T-helper 17 cell (primary cell): ENCODE results near the gene AMHR2. TPM values are rescaled to one million over a fixed set of nuclear protein-coding genes. Genes with fewer than 3 reads are reported as not detected.

Source experiments
- ATAC-seq: fragments of 150-1000 bp; cut with Tn5 transposase; 2 replicates; pipeline ENCODE4 v1.10.0; 2021; ENCODE audit warnings: mild to moderate bottlenecking, moderate library complexity
- DNase-seq, 3 donors: peaks; one replicate each; pipeline versions ENCODE4 v3.0.0 to v3.0.0-alpha.2; 2020 to 2021
- H3K9me3 ChIP-seq: one replicate; pipeline ENCODE4 v1.7.0; 2013; ENCODE audit warnings: low read length, mild to moderate bottlenecking; ENCODE audit not compliant: control insufficient read depth, poor library complexity, severe bottlenecking
- H3K27ac Mint-ChIP-seq: one replicate; pipeline ENCODE4 v1.8.0; 2022; ENCODE audit warnings: mild to moderate bottlenecking, moderate library complexity, mixed read lengths
- H3K27me3 Mint-ChIP-seq: one replicate; pipeline ENCODE4 v1.8.0; 2022; ENCODE audit warnings: mixed read lengths
- H3K36me3 Mint-ChIP-seq: one replicate; pipeline ENCODE4 v1.8.0; 2022; ENCODE audit warnings: low read depth, mixed read lengths
- H3K4me1 Mint-ChIP-seq: one replicate; pipeline ENCODE4 v1.8.0; 2022; ENCODE audit warnings: mild to moderate bottlenecking, mixed read lengths
- H3K4me3 Mint-ChIP-seq: one replicate; pipeline ENCODE4 v1.8.0; 2022; ENCODE audit warnings: mild to moderate bottlenecking, moderate library complexity, mixed read lengths
- total RNA-seq, 4 donors: library from RNA in 2 of 4; stranded (reverse) in 2 of 4; gene quantifications; one replicate each; pipeline ENCODE4 v1.2.3 and lab custom pipeline; 2022 to 2026

Gene AMHR2
- total RNA-seq, 2 donors from 2014 or later: not detected

GRCh38 chr12:53451661-53452158 lies 28.1 kb downstream of the AMHR2 start, which contains the start of gene PCBP2:
PCBP2 (plus strand) TSS chr12:53452102; CDS start chr12:53454801, 2,699 bp downstream.
- Mint-ChIP-seq H3K4me3 (peak within 1 kb of the TSS; percentile 97), H3K27me3 (no peaks in the 10 kb centered on the region), H3K27ac (peak within 1 kb of the TSS; percentile 93), H3K36me3 (peaks cover 4% of the 10 kb centered on the region), H3K4me1 (peaks cover 30% of the 10 kb centered on the region)
- no peaks in the 10 kb centered on the region for H3K9me3 ChIP-seq
- ATAC-seq (peak; percentile 94), DNase-seq (peak; percentile 93 to 96 (median 94))

DNA sequence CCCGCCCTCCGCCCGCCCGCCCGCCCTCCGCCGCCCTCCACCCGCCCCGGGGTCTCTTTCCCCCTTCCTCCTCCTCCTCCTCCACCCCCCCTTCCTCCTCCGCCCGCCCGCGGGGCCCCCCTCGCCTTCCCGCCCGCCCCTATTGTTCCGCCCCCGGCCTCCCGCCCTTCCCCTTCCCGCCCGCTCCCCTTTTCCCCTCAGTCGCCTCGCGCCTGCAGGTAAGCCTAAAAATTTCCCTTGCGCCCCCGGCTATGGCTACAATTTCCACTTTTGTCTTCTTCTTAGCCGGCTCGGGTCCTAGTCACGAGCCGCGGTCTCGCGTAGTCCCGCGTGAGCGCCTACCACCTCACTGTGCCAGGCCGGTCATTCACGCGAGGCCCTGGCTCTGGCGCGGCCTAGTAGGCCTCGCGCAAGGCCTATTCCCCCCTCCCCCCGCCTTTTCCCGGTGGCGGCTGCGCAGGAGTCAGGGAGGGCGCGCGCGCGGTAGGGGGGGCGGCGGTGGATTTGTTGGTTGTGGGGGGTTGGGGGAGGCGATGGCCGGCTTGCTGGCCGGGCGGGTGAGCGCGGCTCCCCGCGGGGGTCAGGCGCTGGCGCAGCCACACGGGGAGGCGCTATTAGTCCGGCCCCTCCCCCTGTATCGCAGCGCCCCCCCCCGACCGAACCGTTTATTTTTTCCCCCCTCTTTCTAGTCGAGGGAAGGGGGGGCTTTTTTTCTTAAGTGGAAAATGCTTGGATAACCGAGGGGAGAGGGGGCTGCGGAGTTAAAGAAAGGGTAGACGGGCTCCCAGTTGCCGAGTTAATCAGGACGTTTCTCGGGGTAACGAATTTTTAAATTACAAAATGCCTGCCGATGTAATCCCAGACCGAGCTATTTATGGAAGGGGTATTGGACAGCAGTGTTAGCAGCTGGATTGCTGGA lies 28.8 kb downstream of the AMHR2 start:
- ATAC-seq (peak; percentile 44), DNase-seq (peak; percentile 61 to 67 (median 64))
- Mint-ChIP-seq H3K27ac (peak overlapping the region; percentile 93), H3K36me3 (peaks cover 4% of the 10 kb centered on the region), H3K4me3 (peak overlapping the region; percentile 97), H3K4me1 (peaks cover 30% of the 10 kb centered on the region), H3K27me3 (no peaks in the 10 kb centered on the region)
- H3K9me3 ChIP-seq: no peaks in the 10 kb centered on the region

DNA sequence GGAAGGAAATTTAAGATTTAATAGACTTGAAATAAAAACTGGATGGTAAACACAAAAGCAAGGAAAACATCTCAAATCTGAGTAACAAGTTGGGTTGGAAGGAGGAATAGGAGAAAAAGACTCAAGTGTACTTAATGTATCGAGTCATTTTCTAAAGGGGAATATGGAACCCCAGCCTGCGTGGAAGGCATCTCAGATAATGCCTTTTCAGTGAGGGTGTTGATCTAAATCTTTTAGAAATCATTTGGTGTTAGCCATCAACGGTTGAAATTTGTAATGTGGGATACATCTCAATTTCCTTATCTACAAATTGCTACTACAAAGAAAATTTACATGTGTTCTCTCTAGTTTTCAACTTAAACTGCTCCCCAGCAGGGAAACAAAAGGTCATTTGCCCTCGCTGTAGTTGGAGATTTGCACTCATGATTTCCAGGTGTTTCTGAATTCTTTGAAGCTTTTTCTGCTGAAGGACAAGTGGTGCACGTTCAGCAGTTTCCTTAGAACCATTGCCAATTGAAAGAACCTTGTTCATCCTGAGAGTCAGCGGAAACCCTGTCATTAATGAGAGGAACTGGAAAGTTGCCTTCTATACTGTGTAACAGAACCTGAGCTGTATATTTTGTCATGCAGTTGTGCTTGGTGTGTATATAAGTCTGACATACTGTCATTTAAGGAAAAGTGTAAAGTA lies 30.4 kb downstream of the AMHR2 start:
- no peak for ATAC-seq
- Mint-ChIP-seq H3K27me3 (no peaks in the 10 kb centered on the region), H3K36me3 (peaks cover 6% of the 10 kb centered on the region), H3K27ac (peak overlapping the region; percentile 93), H3K4me1 (peaks cover 29% of the 10 kb centered on the region), H3K4me3 (peak overlapping the region; percentile 97)
- DNase-seq: no peak
- H3K9me3 ChIP-seq: no peaks in the 10 kb centered on the region

- no peaks in the 10 kb centered on the region for H3K27me3 Mint-ChIP-seq
- DNase-seq (no peak), ATAC-seq (no peak)
- no peaks in the 10 kb centered on the region for H3K9me3 ChIP-seq
- peaks cover 7% of the 10 kb centered on the region for H3K36me3 Mint-ChIP-seq
- H3K4me3 Mint-ChIP-seq: peak overlapping the region; percentile 56
- H3K4me1 Mint-ChIP-seq: peaks cover 31% of the 10 kb centered on the region
- peak overlapping the region; percentile 39 for H3K27ac Mint-ChIP-seq
Measured at GRCh38 chr12:53454707-53455106, 31.1 kb downstream of the AMHR2 start.

- H3K36me3 Mint-ChIP-seq: peaks cover 10% of the 10 kb centered on the region
- peak overlapping the region; percentile 56 for H3K27ac Mint-ChIP-seq
- no peak overlapping the region for H3K4me3 Mint-ChIP-seq
- H3K9me3 ChIP-seq: no peaks in the 10 kb centered on the region
- ATAC-seq (no peak), DNase-seq (no peak)
- peaks cover 40% of the 10 kb centered on the region for H3K4me1 Mint-ChIP-seq
- H3K27me3 Mint-ChIP-seq: no peaks in the 10 kb centered on the region
Measured at GRCh38 chr12:53456654-53457366, 33.2 kb downstream of the AMHR2 start.

GRCh38 chr12:53459097-53459496 lies 35.4 kb downstream of the AMHR2 start:
- ATAC-seq (no peak), DNase-seq (no peak)
- no peaks in the 10 kb centered on the region for H3K9me3 ChIP-seq
- no peaks in the 10 kb centered on the region for H3K27me3 Mint-ChIP-seq
- H3K4me1 Mint-ChIP-seq: peaks cover 31% of the 10 kb centered on the region
- H3K4me3 Mint-ChIP-seq: no peak overlapping the region
- peak overlapping the region; percentile 84 for H3K27ac Mint-ChIP-seq
- H3K36me3 Mint-ChIP-seq: peaks cover 8% of the 10 kb centered on the region

DNA sequence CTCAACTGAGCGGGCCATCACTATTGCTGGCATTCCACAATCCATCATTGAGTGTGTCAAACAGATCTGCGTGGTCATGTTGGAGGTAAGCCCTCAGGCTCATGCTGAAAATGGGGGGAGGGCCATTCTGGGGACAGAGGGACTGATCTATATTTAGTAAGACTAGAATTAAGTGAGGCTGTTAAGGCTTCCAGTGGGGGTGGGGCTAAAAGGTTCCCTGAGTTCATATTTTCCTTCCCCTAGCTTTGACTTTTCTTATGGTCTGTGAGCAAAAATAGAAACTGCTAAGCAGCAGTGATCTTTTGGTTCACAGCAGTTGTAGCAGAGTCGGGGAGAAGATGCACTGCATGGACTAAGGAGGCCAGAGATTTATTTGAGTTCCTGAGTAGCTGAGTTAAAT lies 37.4 kb downstream of the AMHR2 start:
- H3K27ac Mint-ChIP-seq: peak overlapping the region; percentile 84
- ATAC-seq (no peak), DNase-seq (no peak)
- peak overlapping the region; percentile 28 for H3K4me3 Mint-ChIP-seq
- H3K36me3 Mint-ChIP-seq: peaks cover 8% of the 10 kb centered on the region
- H3K4me1 Mint-ChIP-seq: peaks cover 29% of the 10 kb centered on the region
- H3K9me3 ChIP-seq: no peaks in the 10 kb centered on the region
- H3K27me3 Mint-ChIP-seq: no peaks in the 10 kb centered on the region

DNA sequence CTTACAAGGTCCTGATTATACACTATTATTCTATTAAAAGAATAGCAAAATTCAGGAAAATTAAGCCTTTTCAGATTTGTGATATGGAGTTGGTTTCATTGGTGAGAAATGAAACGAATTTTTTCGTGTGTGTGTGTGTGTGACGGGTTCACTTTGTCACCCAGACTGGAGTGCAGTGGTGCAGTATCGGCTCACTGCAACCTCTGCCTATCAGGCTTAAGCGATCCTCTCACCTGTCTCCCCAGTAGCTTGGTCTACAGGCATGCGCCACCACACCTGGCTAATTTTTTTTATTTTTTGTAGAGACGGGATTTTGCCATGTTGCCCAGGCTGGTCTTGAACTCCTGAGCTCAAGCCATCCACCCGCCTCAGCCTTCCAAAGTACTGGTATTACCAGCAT lies 37.9 kb downstream of the AMHR2 start:
- H3K36me3 Mint-ChIP-seq: peaks cover 8% of the 10 kb centered on the region
- no peak for DNase-seq

DNA sequence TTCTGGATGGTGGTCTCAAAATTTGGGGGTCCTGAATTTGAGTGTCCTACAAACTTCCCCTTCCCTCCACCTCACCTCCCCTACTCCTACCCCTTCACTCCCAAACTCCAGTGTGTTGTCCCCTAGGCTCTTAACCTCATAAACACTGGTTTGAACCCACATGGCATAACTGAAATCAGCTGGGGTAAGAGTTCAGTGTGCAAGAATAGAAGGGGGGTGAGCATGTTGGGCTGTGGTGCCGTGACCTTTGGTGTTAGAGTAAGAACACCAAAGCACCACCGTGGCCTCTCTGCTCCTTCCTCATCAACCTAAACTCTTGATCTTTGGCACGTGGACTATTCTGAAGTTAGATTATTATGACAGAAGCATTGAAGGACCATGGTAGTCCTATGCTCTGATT lies 39.3 kb downstream of the AMHR2 start:
- H3K4me3 Mint-ChIP-seq: no peak overlapping the region
- H3K27me3 Mint-ChIP-seq: no peaks in the 10 kb centered on the region
- peaks cover 12% of the 10 kb centered on the region for H3K36me3 Mint-ChIP-seq
- ATAC-seq (no peak), DNase-seq (no peak)
- peaks cover 36% of the 10 kb centered on the region for H3K4me1 Mint-ChIP-seq
- no peaks in the 10 kb centered on the region for H3K9me3 ChIP-seq
- peak overlapping the region; percentile 63 for H3K27ac Mint-ChIP-seq

More for the DNA sequence above, 37.9 kb downstream of the AMHR2 start:
- H3K27ac Mint-ChIP-seq: peak overlapping the region; percentile 84
- H3K9me3 ChIP-seq: no peaks in the 10 kb centered on the region
- H3K4me1 Mint-ChIP-seq: peaks cover 30% of the 10 kb centered on the region
- H3K4me3 Mint-ChIP-seq: no peak overlapping the region
- no peak for ATAC-seq
- no peaks in the 10 kb centered on the region for H3K27me3 Mint-ChIP-seq

DNA sequence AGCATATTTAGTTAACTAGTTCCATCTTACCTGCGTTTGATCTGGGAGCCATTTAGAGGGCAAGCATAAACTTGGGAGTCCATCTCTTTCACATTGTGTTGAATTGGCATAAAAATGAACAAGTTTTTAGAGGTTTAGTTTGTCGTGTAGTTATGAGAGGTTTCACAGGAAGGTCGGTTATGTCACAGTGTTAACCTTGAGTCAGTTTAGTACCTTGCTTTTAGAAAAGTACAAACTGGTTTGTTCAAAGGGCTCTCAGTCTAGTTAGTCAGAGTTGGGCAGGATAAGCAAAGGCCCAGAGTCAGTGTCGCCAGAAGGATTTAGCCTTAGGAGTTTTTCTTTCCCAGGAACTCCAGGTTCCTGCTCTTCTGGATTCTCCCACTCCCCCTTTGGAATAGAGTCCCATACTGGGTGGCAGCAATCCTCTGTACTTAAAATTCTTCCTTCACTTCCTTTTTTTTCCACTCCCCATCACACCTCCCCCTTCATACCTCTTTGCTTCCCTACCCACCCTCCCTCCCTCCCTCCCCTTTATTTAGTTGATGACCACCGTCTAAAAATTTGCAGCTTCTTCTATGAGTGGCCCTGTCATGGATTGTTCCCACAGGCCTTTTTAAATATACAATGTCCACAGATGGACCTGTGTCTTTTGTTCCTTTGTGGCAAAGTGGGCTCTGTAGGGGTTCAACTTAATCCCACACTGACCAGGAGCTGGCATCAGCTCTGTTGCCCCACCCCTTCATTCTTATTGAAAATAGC lies 40.3 kb downstream of the AMHR2 start:
- Mint-ChIP-seq H3K36me3 (peaks cover 11% of the 10 kb centered on the region), H3K4me1 (peaks cover 41% of the 10 kb centered on the region), H3K4me3 (peak overlapping the region; percentile 19), H3K27me3 (no peaks in the 10 kb centered on the region), H3K27ac (peak overlapping the region; percentile 63)
- ATAC-seq (no peak), DNase-seq (no peak)
- H3K9me3 ChIP-seq: no peaks in the 10 kb centered on the region

DNA sequence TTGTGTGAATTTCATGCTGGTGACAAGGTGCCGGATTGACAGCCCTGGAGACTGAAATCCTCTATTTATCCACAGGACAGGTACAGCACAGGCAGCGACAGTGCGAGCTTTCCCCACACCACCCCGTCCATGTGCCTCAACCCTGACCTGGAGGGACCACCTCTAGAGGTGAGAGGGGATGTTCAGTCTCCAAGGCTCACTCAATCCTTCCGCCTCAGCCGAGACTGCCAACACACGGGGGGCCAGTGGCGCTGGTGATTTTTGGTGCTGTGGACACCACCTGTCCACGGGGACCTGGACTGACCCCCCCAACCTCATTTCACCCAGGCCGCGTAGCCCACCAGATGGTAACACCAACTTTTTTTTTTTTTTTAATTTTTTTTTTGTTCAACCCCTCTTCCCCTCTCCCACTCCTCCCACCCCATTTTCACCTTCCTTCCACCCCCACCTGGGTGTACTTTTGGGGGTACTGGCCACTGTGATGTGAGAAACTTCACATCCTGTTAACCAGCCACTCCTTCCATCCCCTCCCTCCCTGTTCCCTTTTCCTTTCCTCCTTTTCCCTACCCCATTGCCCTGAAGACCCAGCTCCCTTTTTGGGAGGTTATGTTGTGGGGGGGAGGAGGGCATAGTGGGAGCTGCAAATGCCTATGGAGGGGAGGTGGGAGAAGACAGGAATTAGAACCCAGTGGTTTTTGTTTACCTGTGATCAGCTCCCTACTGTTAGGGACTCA lies 41.2 kb downstream of the AMHR2 start:
- H3K9me3 ChIP-seq: no peaks in the 10 kb centered on the region
- H3K4me1 Mint-ChIP-seq: peaks cover 36% of the 10 kb centered on the region
- ATAC-seq (no peak), DNase-seq (no peak)
- no peaks in the 10 kb centered on the region for H3K27me3 Mint-ChIP-seq
- peaks cover 9% of the 10 kb centered on the region for H3K36me3 Mint-ChIP-seq
- peak overlapping the region; percentile 29 for H3K27ac Mint-ChIP-seq
- H3K4me3 Mint-ChIP-seq: no peak overlapping the region

DNA sequence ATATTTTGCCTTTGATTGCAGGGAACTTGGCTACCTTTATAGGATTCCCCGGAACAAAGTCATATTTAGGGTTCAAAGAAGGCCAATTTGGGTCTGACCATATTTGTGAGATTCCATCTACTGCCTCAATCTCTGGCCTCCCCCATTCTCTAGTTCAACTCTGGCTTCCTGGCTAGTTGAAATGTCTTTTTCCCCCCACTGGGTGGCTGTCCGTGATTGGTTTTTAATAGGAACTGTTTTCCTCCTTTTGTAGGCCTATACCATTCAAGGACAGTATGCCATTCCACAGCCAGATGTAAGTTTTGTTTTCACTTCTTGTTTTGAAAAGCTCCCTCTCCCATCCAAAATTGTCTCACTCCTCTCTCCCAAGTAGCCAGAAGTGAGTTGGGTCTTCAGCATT lies 42.0 kb downstream of the AMHR2 start:
- no peak overlapping the region for H3K4me3 Mint-ChIP-seq
- H3K9me3 ChIP-seq: no peaks in the 10 kb centered on the region
- H3K27me3 Mint-ChIP-seq: no peaks in the 10 kb centered on the region
- peaks cover 34% of the 10 kb centered on the region for H3K4me1 Mint-ChIP-seq
- H3K36me3 Mint-ChIP-seq: peaks cover 5% of the 10 kb centered on the region
- peak overlapping the region; percentile 29 for H3K27ac Mint-ChIP-seq
- ATAC-seq (no peak), DNase-seq (no peak)
